GM12873 (cell line): ENCODE measurements around the gene TRAF7.

ENCODE experiments used
- CTCF ChIP-seq: IDR thresholded peaks from 2 replicates; pipeline ENCODE4 v1.5.1; 2012; ENCODE audit warnings: low read depth, mild to moderate bottlenecking, moderate library complexity, low read length, control low read depth; ENCODE audit not compliant: insufficient read depth; ENCODE audit errors: missing control alignments

The TRAF7 gene

GRCh38 chr16:2156849-2157224, 1.3 kb downstream of the TRAF7 start:
- no peak for TF ChIP-seq CTCF

GRCh38 chr16:2157480-2158261, 2.1 kb downstream of the TRAF7 start:
- no peak for TF ChIP-seq CTCF

- TF ChIP-seq CTCF = no peak
Observed at GRCh38 chr16:2158262-2158638, 2.7 kb downstream of the TRAF7 start.

GRCh38 chr16:2159175-2159838, 3.7 kb downstream of the TRAF7 start:
- TF ChIP-seq CTCF = no peak

- TF ChIP-seq CTCF = no peak
Observed at GRCh38 chr16:2160915-2161551, 5.5 kb downstream of the TRAF7 start.

- no peak for TF ChIP-seq CTCF
Observed at GRCh38 chr16:2161911-2162310, 6.3 kb downstream of the TRAF7 start.

GRCh38 chr16:2162676-2163118, 7.1 kb downstream of the TRAF7 start:
- TF ChIP-seq CTCF = no peak
